Stromal cell of bone marrow (primary cell): ENCODE results near the gene HOXA3.

Source experiments
- DNase-seq: peaks from one replicate; pipeline ENCODE4 v3.0.0-alpha.2; 2012; ENCODE audit warnings: low read depth

The HOXA3 gene

GRCh38 chr7:27189295-27189996 is 37.1 kb upstream of the HOXA3 start:
- DNase-seq = no peak

- DNase-seq = no peak
Measured at GRCh38 chr7:27188386-27189294, 36.3 kb upstream of the HOXA3 start.

DNA sequence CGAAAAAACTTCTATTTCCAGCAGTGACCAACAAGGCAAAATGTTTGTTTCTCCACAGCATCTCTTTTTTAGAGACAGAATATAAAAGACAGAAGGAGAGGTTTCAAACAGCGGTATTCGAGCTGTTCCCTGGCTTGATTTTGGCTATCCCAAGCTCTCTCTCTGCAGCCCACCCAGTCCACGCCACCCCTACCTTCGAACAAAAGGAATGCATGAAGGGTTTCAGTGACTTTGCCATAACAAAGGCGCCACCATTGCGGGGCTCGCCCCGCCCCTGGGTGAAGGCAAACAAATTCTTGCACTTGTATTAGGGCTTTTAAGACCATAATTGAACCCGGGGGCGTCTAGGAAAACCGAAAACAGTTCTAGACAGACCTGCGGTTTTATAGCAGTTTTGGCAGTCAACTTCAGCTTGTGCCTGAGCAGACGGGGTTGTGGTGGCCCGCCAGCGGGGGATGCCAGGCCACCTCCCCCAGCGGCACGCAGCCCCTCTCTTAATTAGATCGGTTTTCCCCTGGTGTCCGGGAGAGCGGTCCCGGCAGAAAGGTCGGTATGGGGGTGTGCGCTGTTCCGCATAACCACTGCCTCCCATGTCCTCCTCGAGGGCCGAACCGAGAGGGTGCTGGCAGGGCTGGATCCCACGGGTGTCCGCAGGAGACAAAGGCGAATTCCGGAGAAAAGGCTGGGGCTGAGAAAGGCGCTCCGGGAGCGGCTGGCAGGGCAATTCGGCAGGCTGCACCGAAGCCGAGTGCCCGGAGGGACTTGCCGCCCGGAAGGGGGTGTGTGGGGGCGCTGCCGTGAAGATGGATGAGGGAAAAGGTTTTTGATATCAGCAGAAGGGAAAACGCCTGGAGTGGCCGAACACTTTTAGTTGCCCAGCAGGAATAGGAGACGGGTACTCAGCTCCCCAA is 35.3 kb upstream of the HOXA3 start:
- no peak for DNase-seq

- DNase-seq = no peak
Measured at GRCh38 chr7:27186668-27187474, 34.5 kb upstream of the HOXA3 start.

- DNase-seq = no peak
Measured at GRCh38 chr7:27185854-27186667, 33.7 kb upstream of the HOXA3 start.

DNA sequence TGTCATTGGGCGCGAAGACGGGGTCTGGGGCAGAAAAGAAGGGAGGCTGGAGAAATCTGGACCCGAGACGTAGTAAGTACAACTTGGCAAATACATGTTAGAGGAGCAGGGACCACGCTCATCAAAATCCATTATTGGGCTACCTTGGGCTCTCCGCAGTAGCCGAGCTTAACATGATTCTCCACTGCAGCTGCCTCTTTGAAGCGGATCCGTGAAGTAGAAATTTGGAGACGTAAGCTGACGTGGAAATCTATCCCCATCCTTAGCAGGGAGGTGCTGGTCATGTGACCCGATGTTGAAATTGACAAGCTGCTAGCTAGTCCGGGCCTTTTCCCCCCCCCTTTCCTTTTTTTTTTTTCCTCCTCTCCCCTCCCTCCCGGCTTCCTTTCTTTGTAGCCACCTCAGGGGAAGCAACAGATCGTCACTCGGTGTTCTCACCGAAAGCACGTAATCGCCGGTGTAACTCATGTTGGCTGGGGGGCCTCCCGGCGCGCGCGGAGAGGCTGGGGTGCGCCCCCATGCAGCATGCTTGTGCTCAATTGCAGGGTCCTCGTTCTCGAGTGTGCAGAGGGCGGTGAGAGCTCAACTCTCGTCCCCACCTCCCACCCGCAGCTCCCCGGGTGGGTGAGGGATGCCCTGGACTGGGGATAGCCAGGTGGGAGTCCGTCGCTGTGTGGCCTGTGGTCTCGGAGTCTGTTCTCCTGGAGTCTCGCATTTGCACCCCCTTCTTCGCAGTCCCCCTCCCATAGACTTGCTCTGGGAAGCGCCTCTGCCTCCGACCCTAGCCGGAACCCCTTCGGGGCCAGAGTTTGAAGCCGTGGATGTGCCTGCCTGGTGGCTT is 32.9 kb upstream of the HOXA3 start, which contains the start of gene HOXA11:
HOXA11 (minus strand) TSS at position 220 of the 841 bp plus-strand sequence; CDS start at position 132, 88 bp downstream.
- peak; percentile 84 for DNase-seq

DNA sequence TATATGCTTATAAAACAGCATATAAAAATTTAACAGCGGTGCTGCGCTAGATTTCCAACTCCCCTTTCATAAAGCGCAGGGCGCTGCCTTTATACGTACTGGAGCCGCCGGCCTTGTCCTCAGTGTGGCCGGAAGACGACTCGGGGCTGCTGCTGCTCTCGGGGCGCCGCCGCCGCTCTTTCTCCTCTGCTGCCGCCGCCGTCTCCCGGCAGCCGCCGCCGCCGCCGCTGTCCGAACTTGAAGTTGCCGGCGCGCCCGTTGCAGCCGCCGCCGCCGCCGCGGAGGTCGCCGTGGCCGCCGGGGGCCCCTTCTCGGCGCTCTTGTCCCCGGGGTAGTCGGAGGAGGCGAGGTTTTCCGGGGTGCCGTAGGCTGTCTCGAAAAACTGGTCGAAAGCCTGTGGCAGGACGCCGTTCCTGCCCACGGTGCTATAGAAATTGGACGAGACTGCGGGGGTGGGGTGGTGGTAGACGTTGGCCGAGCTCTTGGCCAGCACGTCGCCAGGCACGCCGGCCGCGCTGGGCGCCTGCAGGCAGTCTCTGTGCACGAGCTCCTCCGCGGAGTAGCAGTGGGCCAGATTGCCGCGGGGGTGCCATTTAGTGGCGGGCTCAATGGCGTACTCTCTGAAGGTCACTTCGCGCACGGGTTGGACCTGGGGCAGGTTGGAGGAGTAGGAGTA is 32.1 kb upstream of the HOXA3 start:
- DNase-seq = no peak

GRCh38 chr7:27183682-27184336 is 31.4 kb upstream of the HOXA3 start:
- no peak for DNase-seq

GRCh38 chr7:27182861-27183681 is 30.7 kb upstream of the HOXA3 start:
- no peak for DNase-seq

GRCh38 chr7:27182285-27182841 is 30.0 kb upstream of the HOXA3 start:
- DNase-seq = no peak

DNA sequence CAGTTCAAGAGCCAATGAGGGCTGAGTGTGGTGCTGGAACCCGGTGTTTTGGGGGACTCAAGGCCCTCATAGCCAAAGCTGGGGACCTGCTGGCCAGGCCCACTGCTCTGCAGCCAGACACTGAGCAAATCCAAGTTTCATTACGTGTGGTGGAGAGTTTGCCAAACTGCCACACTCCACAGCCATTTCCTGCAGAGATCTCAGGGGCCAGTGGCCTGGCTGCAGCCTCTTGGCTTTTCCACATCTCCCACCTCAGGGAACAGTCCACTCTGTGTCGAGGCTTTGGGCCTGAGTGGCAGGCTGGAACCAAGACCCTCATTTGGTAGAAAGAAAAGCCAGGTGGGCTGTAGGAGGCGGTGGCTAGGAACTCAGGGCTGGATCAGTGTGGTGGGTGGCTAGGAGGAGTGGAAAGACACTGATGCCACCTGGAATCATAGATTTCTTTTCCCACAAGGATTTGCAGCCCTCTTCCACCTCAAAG is 29.5 kb upstream of the HOXA3 start:
- no peak for DNase-seq

DNA sequence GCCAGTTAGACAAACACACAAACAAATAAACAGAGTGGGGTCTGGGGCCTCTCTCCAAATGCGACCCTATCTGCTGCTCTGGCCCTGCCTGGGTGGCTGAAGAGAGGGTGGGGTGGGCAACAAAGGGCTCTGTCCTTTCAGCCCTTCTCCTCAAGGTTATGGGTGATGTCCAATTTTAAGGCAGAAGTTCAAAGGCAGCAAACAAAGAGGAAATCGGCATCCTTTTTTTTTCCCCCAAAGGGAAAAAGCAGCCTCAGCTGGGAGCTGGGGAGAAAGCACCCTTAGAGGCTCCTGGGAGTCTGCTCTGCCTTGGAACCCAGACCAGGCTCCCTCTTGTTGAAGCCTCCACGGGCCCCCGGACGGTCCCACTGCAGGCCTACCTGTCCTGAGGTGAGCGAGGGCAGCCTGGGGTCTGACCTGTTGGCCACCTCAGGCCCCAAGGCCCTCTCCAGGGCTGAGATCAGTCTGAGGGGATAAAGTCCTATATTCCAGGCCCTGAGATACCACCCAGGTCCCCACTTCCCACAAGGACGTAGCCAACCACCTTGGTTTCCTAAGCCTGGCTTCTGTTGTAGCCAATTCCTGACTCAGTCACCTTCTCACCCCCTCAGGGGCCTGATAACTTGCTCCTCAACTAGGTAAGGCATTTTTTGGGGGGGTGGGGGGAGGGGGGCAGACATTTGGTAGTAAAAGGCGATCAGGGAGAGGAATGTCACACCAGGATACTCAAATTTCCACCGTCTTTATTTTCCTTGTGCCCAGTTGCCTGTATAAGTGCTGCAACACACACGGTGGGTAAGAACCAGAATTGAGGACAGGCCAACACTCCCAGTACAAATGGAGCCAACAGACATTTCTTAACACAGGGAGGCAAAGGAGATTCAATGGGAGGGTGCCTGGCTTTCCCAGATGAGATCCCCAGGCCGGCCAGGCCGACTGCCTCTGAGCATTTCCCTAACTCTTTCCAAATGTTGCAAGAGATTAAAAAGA is 28.3 kb upstream of the HOXA3 start:
- no peak for DNase-seq

- peak; percentile 79 for DNase-seq
Measured at GRCh38 chr7:27179503-27180430, 27.4 kb upstream of the HOXA3 start.

GRCh38 chr7:27179030-27179429 is 26.6 kb upstream of the HOXA3 start:
- DNase-seq = no peak

DNA sequence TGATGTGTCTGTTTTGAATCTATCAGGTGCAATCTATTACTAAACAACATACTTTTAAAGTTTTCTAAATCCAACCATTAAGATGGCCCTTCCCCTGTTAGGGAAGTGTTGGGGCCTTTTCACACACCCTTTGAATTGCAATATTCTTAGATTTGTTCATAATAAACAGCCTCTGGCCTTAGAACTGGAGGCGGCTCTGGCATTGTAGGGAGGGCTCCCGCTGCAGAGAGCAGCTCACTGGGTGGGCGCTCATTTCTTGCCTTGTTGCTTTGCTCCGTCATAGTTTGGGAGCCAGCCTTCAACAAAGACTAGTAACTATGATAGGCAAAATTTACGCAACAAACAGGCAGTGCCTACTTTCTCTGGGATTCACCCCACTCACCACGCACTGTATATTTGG is 26.0 kb upstream of the HOXA3 start:
- DNase-seq = no peak
